Measurements from ENCODE around the gene CHMP4B.

- TF ChIP-seq CTCF (IDR thresholded peaks at IDR 0.05) (no peak), POLR2A (IDR thresholded peaks at IDR 0.05) (no peak), POLR2AphosphoS5 (IDR thresholded peaks at IDR 0.05) (no peak)
Measured at GRCh38 chr20:33869283-33869682, 58.1 kb downstream of the CHMP4B start.
